Rectal smooth muscle tissue (tissue), 1 donor: ENCODE results near the gene C1orf116.

Experiments
- H3K27ac ChIP-seq: one replicate; pipeline ENCODE4 v1.7.0; 2013; ENCODE audit warnings: low read depth, low read length, inconsistent platforms
- H3K27me3 ChIP-seq: one replicate; pipeline ENCODE4 v1.7.0; 2013; ENCODE audit warnings: low read length; ENCODE audit not compliant: control insufficient read depth, insufficient read depth
- H3K36me3 ChIP-seq: one replicate; pipeline ENCODE4 v1.7.0; 2013; ENCODE audit warnings: low read length; ENCODE audit not compliant: control insufficient read depth, insufficient read depth
- H3K4me1 ChIP-seq: one replicate; pipeline ENCODE4 v1.7.0; 2013; ENCODE audit warnings: low read length; ENCODE audit not compliant: control insufficient read depth, insufficient read depth
- H3K4me3 ChIP-seq: one replicate; pipeline ENCODE4 v1.7.0; 2013; ENCODE audit warnings: low read length
- H3K9ac ChIP-seq: one replicate; pipeline ENCODE4 v1.7.0; 2013; ENCODE audit warnings: low read length

Gene C1orf116

DNA sequence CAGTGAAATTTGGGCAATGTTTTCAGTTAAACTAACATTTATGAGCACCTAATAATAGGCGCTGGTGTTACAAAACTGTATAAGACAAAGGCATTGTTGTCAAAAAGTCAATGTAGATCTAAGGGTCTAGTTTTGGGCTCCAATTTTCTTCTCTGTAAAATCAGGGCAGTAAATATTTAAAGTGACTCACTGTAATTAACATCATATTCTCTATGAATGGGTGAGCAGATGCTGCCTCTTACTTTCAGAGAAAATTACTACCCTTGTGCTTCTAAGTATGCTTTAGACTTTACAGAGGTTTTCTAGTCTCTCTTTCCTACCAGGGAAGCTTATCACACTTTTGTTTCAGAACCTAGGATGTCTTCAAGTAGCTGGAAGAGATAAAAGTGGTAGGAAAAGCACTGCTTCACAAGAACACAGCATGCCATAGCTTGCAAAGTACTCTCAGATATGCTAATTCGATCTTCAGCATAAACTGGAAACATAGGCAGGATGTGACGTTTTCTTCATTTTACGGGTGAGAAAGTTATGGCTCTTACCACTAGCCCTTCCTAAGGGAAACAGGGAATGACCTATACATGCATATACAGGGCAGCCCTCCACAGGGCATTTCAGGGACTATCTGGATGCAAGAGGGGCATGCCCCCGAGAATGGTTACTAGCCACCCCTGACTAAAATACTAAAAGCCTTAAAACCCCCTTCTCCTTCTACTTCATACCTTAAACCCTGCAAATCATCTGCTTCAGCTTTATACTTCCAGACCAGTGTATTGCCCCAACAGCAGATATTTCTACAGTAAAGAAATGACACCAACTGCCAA, 2.6 kb downstream of the C1orf116 start:
- H3K9ac ChIP-seq = no peak overlapping the region
- no peak overlapping the region for H3K27ac ChIP-seq
- no peaks in the 10 kb centered on the region for H3K27me3 ChIP-seq
- H3K36me3 ChIP-seq = no peaks in the 10 kb centered on the region
- no peak overlapping the region for H3K4me3 ChIP-seq
- H3K4me1 ChIP-seq = peaks cover 6% of the 10 kb centered on the region

DNA sequence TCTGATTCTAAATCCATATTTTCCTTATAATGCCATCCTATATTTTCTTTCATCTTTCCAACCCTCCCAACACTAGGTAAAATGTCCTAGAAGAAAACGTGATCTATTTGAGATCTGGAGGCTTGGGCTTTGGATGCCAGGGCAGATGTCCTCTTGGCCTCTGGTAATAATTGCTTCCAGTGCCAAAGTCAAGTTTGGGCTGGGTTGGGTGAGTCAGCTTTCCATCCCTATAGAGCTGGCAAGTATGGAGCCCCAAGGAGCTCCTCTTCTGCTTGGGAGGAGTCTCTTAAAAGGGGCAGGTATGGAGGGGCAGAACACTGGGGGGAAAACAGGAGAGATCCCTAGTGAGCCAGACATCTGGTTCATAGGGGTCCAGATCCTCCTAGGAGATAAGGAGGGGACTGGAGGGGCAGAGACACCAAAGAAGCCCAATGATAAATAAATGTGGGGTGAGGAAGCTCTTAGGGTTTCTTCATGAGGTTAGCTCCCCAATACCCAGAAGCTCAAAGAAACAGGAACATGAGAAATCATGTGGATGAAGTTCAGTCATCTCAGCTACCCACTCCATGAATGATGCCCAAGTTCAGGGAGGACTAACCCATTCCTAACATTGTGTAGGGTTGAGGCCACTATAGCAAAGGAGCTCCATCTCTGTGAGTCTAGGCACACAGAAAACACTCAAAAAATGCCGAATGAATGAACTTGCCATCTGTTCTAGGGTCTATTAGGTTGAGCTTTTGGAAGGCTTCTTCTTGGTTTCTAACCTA, 3.5 kb downstream of the C1orf116 start:
- Histone ChIP-seq H3K4me3 (no peak overlapping the region), H3K27me3 (no peaks in the 10 kb centered on the region), H3K9ac (no peak overlapping the region), H3K36me3 (no peaks in the 10 kb centered on the region), H3K27ac (no peak overlapping the region), H3K4me1 (peaks cover 6% of the 10 kb centered on the region)

- no peaks in the 10 kb centered on the region for H3K36me3 ChIP-seq
- no peak overlapping the region for H3K9ac ChIP-seq
- no peak overlapping the region for H3K27ac ChIP-seq
- H3K4me1 ChIP-seq = peaks cover 6% of the 10 kb centered on the region
- no peaks in the 10 kb centered on the region for H3K27me3 ChIP-seq
- no peak overlapping the region for H3K4me3 ChIP-seq
Observed at GRCh38 chr1:207027921-207028320, 4.6 kb downstream of the C1orf116 start.

GRCh38 chr1:207027206-207027777, 5.3 kb downstream of the C1orf116 start:
- Histone ChIP-seq H3K27me3 (no peaks in the 10 kb centered on the region), H3K4me1 (peaks cover 6% of the 10 kb centered on the region), H3K27ac (no peak overlapping the region), H3K9ac (no peak overlapping the region), H3K4me3 (no peak overlapping the region), H3K36me3 (no peaks in the 10 kb centered on the region)

- H3K27me3 ChIP-seq = no peaks in the 10 kb centered on the region
- H3K4me3 ChIP-seq = no peak overlapping the region
- H3K36me3 ChIP-seq = no peaks in the 10 kb centered on the region
- H3K4me1 ChIP-seq = peaks cover 6% of the 10 kb centered on the region
- no peak overlapping the region for H3K27ac ChIP-seq
- no peak overlapping the region for H3K9ac ChIP-seq
Observed at GRCh38 chr1:207026104-207026534, 6.4 kb downstream of the C1orf116 start.

- no peak overlapping the region for H3K9ac ChIP-seq
- H3K27ac ChIP-seq = no peak overlapping the region
- H3K4me1 ChIP-seq = peaks cover 6% of the 10 kb centered on the region
- H3K36me3 ChIP-seq = no peaks in the 10 kb centered on the region
- no peak overlapping the region for H3K4me3 ChIP-seq
- no peaks in the 10 kb centered on the region for H3K27me3 ChIP-seq
Observed at GRCh38 chr1:207025146-207025880, 7.2 kb downstream of the C1orf116 start.

DNA sequence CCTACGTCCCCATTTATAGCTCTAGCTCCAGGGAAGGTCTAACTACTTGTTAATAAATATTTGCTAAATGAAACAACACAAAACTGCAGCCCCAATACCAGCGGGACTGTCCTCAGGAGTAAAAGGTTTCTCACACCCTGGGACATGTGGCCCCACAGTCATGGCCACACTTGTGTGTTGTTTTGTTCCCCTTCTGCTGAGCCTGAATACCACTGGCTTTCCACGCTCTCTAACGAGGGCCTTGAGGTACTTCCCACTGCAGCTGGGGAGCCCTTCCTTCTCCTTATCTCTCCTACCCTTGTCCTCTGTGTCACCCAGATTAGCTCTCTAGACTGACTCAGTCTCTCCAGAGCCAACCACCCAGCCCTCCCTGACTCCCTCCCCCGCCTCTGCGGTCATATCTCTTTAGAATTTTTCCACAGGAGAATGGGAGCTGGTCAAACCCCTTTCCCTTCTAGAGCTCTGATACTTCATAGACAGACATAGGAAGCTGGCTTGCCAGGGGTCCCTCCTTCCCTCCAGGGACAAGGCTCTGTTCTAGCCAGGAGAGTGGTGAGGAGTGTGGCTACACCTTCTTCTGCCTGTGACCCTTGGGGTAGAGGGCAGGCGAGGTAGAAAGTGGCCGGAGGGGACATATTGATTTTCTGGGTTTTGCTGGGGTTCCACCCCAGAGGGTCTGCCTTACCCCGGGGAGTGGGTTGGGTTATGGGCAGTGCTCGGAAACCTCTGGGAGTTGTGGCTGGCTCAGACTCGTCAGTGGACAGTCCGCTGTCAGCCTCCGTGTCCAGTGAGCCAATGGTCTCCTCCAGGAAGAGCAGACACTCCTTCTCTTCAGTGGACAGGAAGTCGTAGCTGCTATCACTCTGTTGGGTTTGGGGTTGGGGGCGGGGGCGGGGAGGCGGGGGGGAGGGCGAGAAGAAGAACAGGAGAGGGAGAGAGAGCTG, 8.1 kb downstream of the C1orf116 start:
- no peak overlapping the region for H3K27ac ChIP-seq
- H3K36me3 ChIP-seq = no peaks in the 10 kb centered on the region
- H3K4me3 ChIP-seq = no peak overlapping the region
- H3K4me1 ChIP-seq = peaks cover 6% of the 10 kb centered on the region
- no peaks in the 10 kb centered on the region for H3K27me3 ChIP-seq
- no peak overlapping the region for H3K9ac ChIP-seq

DNA sequence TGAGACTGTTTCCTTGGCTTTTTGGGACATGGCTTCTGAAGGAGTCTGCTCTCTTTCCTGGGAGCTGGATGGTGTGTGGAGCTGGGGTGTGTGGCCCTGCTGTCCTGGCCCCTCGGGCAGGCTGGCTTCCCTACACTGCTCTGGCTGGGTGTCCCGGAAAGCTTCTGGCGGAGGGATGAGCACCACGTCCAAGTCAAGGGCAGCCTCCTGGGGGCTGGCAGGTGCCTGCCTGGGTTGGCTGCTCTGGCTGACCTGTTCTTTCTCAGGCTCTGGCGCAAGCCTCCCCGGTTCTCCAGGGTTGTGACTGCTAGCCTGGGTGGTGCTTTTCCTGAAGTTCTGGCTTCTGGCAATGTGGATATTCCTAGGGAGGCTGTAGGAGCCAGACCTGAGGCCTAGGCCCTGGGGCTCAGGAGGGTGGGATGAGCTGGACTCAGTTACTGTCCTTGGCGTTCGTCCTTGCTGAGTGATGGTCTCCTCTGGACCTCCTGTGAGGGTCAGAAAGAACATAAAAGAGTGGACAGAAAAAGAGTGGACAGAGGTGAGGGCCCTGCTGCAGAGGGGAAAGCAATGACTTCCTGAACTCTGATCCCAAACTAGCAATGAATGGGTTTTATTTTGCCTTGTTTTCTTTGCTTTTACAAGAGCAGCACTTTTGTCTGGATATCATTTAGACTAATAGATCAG, 9.4 kb downstream of the C1orf116 start:
- no peak overlapping the region for H3K27ac ChIP-seq
- peaks cover 6% of the 10 kb centered on the region for H3K4me1 ChIP-seq

DNA sequence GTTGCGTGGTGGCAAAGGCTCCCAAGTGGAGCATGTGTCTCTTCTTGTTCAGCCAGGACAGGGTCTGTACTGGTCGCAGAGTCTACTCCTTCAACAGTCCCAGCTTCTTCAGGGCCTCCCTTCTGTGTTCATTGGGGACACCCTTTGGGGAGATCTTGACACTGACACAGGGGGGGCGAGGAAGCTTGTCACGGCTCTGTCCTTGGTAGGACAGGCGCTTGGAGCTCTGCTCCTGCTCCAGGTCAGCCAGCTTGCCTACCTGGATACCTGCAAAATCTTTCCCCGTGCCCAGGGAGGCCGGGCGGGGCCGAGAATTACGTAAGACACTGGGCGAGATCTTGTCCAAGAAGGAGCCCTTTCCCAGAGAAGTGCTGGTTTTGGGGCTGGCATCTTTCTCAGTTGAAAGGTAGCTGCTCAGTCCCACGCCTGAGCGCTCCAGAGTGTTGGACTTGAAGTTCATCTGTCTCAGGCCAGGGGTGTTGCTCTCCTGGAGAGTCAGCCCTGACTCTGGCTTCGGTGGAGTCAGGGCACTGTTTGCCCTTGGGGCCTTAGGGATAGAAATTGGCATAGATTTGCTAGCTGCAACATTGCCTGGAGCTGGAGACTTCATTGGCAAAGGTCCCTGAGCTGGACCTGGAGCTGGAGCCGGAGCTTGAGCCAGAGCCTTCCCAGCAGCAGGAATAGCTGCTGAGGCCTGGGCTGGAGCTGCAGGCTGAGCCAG, 10.5 kb downstream of the C1orf116 start:
- Histone ChIP-seq H3K9ac (no peak overlapping the region), H3K4me1 (peaks cover 6% of the 10 kb centered on the region), H3K27me3 (no peaks in the 10 kb centered on the region), H3K4me3 (no peak overlapping the region), H3K27ac (no peak overlapping the region), H3K36me3 (no peaks in the 10 kb centered on the region)

More for the DNA sequence above, 9.4 kb downstream of the C1orf116 start:
- Histone ChIP-seq H3K9ac (no peak overlapping the region), H3K4me3 (no peak overlapping the region), H3K27me3 (no peaks in the 10 kb centered on the region), H3K36me3 (no peaks in the 10 kb centered on the region)

DNA sequence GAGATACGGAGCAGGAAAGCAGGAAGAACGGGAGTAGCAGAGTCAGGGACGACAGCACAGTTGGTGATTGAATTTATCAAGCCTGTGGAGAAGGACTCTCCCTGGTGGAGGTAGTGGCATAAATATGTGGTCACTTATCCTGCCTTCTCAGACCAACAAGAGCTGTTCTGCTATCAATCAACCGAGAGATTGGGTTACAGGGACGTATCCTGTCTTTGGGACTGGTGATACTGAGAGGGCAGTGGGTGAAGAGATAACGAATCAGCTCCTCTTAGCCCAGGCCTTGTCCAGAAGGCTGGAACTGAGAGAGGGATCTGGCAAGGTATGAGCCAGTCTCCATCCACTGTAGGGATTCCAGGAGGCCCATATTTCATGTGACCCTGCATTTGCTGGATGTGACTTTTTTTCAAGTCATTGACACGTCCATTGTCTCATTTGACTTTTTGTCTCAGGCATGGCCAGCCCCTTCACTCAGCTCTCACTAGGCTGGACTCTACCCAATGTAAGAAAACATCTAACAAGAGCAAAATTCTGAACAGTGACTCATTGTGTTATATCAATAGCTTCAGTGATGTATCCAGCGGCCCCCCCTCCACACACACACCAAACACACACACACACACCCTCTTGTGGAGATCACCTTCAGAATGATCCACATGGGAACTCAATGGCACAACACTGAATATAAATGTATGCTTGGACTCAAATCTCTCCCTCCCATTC, 11.3 kb downstream of the C1orf116 start:
- no peak overlapping the region for H3K9ac ChIP-seq
- H3K27me3 ChIP-seq = no peaks in the 10 kb centered on the region
- no peaks in the 10 kb centered on the region for H3K36me3 ChIP-seq
- H3K27ac ChIP-seq = no peak overlapping the region
- peaks cover 6% of the 10 kb centered on the region for H3K4me1 ChIP-seq
- no peak overlapping the region for H3K4me3 ChIP-seq
